Measurements from ENCODE around the gene TPGS1. TPM values are rescaled to one million over a fixed set of nuclear protein-coding genes. Genes with fewer than 3 reads are reported as not detected.

Gene TPGS1
- total and polyA plus RNA-seq, 2 of the 8 experiments (the other 6 are each of a cell fraction or from before 2014, with no cell fraction given), result 9.1 to 10.6 TPM

DNA sequence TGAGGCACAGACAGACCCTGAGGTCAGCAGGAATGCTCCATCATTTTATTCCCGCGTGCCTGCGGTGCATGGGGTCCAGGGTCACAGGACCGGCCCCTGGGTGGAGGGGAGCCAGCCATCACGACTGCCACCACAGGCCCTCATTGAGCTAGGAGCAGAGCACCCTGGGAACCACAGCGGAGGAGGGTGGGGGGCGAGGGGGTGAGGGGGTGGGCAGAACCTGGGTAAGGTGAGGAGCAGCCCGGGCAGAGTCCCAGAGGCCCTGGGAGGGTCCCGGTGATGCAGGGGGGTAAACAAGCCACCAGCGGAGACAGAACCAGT, 12.3 kb upstream of the TPGS1 start (continued):
- TF ChIP-seq CEBPB (IDR thresholded peaks at IDR 0.05; ENCODE audit: low read depth, low read length) (no peak), TBP (IDR thresholded peaks at IDR 0.05; ENCODE audit: low read depth, low read length) (no peak), RXRA (IDR thresholded peaks at IDR 0.05; ENCODE audit: insufficient read depth, low read depth, low read length) (no peak)
